ENCODE measurements around the gene DNAH17.

DNAH17 gene

DNA sequence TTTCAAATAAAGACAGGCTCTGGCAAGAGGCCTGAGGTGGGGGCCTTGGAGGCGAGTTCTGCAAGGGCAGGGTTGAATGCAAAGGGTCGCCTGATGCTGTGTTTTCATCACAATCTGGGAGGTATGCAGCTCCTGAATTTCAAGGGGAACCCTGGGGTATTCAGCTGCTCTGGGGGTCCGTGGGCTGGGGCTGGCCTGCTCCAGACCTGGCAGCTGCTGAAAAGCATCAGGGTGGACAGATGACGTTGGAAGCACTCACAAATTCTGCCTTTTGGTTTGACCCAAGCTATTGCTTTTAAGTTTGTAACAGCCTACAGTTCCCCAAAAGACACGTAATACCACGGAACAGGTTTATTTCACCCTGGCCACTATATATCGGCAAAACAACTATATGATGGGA is 1.3 kb downstream of the DNAH17 start:
- H3K4me3 ChIP-seq (replicated peaks; ENCODE audit: low read depth, low read length), result no peak overlapping the region
- TF ChIP-seq, protein P1, sequence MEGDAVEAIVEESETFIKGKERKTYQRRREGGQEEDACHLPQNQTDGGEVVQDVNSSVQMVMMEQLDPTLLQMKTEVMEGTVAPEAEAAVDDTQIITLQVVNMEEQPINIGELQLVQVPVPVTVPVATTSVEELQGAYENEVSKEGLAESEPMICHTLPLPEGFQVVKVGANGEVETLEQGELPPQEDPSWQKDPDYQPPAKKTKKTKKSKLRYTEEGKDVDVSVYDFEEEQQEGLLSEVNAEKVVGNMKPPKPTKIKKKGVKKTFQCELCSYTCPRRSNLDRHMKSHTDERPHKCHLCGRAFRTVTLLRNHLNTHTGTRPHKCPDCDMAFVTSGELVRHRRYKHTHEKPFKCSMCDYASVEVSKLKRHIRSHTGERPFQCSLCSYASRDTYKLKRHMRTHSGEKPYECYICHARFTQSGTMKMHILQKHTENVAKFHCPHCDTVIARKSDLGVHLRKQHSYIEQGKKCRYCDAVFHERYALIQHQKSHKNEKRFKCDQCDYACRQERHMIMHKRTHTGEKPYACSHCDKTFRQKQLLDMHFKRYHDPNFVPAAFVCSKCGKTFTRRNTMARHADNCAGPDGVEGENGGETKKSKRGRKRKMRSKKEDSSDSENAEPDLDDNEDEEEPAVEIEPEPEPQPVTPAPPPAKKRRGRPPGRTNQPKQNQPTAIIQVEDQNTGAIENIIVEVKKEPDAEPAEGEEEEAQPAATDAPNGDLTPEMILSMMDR (IDR thresholded peaks at IDR 0.05; ENCODE audit: low read length, missing control alignments), result no peak
- no peak for DNase-seq (ENCODE audit: low read depth)

DNA sequence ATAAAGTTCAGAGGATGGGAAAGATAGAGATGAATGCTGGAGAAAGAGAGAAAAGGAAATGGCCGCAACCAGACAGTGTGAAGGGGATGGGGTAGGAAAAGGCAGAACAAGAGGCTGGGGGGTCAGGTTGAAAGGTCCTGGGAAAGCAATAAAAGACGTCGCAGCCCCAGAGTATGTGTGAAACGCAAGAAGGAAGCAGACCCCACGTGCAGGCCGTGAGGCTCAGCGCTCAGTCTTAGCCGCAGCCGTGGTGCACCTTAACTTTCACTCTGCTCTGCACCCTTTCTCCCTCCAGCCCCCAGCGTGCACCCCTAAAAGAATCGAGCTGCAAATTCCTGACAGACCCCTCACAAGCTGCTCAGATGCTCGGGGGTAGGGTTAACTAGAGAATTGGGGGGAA is 1.9 kb downstream of the DNAH17 start:
- TF ChIP-seq, protein P1 (IDR thresholded peaks at IDR 0.05; ENCODE audit: low read length, missing control alignments), result no peak
- no peak overlapping the region for H3K4me3 ChIP-seq (replicated peaks; ENCODE audit: low read depth, low read length)
- no peak for DNase-seq (ENCODE audit: low read depth)

DNA sequence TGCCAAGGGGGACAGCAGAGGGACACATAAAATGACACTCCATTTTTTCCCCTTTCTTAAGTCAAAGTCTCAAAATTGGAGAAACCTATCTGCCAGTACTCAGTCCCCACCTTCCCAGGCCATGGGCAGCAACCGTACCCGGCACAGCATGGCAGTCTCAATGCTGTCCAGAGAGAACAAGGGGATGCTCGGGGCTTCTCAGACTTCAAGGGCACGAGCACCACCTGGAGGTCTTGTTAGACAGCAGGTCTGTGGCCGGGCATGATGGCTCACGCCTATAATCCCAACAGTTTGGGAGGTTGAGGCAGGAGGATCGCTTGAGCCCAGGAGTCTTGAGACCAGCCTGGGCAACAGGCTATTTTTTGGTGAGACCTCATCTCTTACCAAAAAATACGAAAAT is 3.2 kb downstream of the DNAH17 start:
- DNase-seq (ENCODE audit: low read depth), result no peak
- TF ChIP-seq, protein P1 (IDR thresholded peaks at IDR 0.05; ENCODE audit: low read length, missing control alignments), result no peak
- H3K4me3 ChIP-seq (replicated peaks; ENCODE audit: low read depth, low read length), result no peak overlapping the region

DNA sequence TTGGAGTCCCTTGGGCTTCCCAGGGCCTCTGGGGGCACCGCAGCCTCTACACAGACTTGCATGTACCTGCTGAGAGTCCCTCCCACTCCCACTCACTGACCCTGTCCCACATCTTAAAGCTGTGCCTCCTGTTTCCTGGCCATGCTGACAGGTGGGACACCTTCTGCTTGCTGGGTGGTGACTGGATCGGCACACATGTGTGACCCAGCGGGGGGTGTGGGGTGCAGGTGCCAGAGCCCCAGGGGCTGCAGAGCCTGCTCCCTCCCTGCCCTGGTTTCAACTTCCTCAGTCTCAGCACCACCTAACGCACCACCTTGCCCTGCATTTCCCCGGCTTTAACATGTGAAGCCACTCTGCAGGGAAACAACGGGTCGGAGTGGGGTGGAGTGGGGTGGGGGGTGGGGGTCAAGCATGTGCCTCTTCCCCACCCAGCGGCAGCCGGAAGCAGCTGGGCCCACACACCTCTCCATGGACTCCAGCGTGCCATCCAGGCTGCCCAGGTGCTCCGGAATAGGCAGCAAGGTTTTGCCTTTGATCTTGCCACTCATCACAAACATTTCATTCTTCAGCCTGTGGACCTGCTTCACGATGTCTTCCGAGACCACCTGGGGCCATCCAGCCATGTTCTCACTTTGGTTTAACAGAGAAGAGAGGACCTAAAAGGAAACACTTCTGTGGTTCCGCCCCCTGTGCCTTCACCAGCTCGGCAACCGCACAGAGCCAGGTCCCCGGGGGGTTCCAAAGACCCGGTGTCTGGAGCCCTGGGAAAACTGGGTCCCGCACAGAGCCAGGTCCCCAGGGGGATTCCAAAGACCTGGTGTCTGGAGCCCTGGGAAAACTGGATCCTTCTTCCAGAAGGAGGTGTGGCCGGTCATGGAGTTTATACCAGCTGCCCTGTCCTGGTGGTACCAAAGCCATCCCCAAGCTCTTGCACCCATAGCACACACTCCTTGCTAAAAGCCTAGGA is 4.7 kb downstream of the DNAH17 start:
- no peak overlapping the region for H3K4me3 ChIP-seq (replicated peaks; ENCODE audit: low read depth, low read length)
- TF ChIP-seq, protein P1 (IDR thresholded peaks at IDR 0.05; ENCODE audit: low read length, missing control alignments), result no peak
- DNase-seq (ENCODE audit: low read depth), result no peak

DNA sequence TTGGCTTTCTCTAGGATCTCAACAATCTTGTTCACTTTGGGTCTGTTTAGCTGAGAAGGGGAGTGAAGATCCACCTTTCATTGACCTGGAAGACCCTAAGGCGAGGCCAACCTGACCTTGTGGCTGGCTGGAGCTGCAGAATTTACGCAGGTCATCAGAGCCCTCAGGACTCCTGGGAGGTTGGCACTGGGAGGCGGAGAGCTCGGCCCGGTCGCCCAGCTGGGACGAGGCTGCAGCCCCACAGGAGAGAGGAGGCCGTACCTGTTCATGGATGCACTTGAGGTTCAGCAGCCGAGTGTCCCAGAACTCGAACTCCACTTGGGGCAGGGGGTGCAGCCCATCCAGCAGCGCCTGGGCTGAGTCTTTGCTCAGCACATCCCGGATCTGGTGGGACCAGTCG is 5.9 kb downstream of the DNAH17 start:
- no peak for DNase-seq (ENCODE audit: low read depth)
- no peak overlapping the region for H3K4me3 ChIP-seq (replicated peaks; ENCODE audit: low read depth, low read length)
- TF ChIP-seq, protein P1 (IDR thresholded peaks at IDR 0.05; ENCODE audit: low read length, missing control alignments), result no peak

DNA sequence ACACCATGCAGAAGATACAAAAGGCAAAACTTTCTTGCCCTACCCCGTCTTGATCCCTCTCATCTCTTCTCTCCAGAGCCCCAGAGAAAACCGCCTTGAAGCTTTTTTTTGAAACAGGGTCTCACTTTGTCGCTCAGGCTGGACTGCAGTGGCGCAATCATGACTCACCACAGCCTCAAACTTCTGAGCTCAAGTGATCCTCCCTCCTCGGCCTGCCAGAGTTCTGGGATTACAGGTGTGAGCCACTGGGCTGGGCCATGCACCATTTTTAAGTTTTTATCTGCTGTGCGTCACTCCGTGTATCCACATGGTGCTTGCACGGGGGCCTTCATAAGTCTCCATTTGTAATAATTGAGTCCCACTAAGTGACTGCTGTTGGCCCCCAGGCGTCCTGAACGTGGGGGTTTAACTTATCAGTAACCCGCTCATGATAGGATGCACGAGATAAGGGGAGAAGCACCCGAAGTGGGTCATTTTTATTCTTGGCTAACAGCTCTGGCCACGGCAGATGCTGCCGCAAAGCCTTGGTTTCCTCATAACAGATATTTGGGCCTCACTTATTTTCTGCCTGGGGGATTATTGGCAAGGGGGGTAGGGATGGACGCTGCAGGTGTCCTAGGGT is 8.6 kb downstream of the DNAH17 start:
- no peak overlapping the region for H3K4me3 ChIP-seq (replicated peaks; ENCODE audit: low read depth, low read length)
- TF ChIP-seq, protein P1 (IDR thresholded peaks at IDR 0.05; ENCODE audit: low read length, missing control alignments), result no peak
- DNase-seq (ENCODE audit: low read depth), result peak; percentile 71
